PFSK-1 (cell line): ENCODE data around the gene LSM7.
A peak's percentile ranks its signal among the peaks of the same experiment; 100 is the strongest.

Experiments
- FOXP2 ChIP-seq: optimal IDR thresholded peaks from 2 replicates; pipeline ENCODE3; 2011; ENCODE audit warnings: borderline replicate concordance, control low read depth, inconsistent platforms; ENCODE audit not compliant: insufficient read depth; ENCODE audit errors: extremely low read length, extremely low read depth
- POLR2AphosphoS5 ChIP-seq: IDR thresholded peaks from 2 replicates; pipeline ENCODE4 v1.6.1; 2012; ENCODE audit warnings: low read depth, mild to moderate bottlenecking, control low read depth, low read length, moderate library complexity
- REST ChIP-seq, 2 experiments: IDR thresholded peaks; 2 replicates each; pipeline versions ENCODE4 v1.6.1 to v1.8.0; 2011 to 2012; ENCODE audit warnings: low read depth in 2 of 2, low read length in 2 of 2, control low read depth in 1 of 2, inconsistent platforms in 1 of 2, mild to moderate bottlenecking in 1 of 2, moderate library complexity in 1 of 2; ENCODE audit not compliant: insufficient read depth in 1 of 2
- SIN3A ChIP-seq: IDR thresholded peaks from 2 replicates; pipeline ENCODE4 v1.6.1; 2012; ENCODE audit warnings: mild to moderate bottlenecking, low read length, moderate library complexity, borderline replicate concordance; ENCODE audit not compliant: insufficient read depth
- TAF1 ChIP-seq: IDR thresholded peaks from 2 replicates; pipeline ENCODE4 v1.6.1; 2012; ENCODE audit warnings: low read length, control low read depth, borderline replicate concordance; ENCODE audit not compliant: insufficient read depth

Gene LSM7

GRCh38 chr19:2275588-2276428 lies 52.6 kb downstream of the LSM7 start:
- no peak for TF ChIP-seq TAF1
- TF ChIP-seq POLR2AphosphoS5: no peak
- TF ChIP-seq FOXP2: no peak
- no peak for TF ChIP-seq SIN3A
- no peak for TF ChIP-seq REST (IDR thresholded peaks at IDR 0.05; ENCODE audit: insufficient read depth in 1 of 2, low read depth in 2 of 2, low read length in 2 of 2)

GRCh38 chr19:2274931-2275535 lies 53.4 kb downstream of the LSM7 start:
- TF ChIP-seq SIN3A (no peak), TAF1 (no peak), REST (IDR thresholded peaks at IDR 0.05; ENCODE audit: insufficient read depth in 1 of 2, low read depth in 2 of 2, low read length in 2 of 2) (peak; percentile 54 to 76)

- no peak for TF ChIP-seq TAF1
- TF ChIP-seq SIN3A: no peak
- TF ChIP-seq POLR2AphosphoS5: no peak
- no peak for TF ChIP-seq FOXP2
- TF ChIP-seq REST (IDR thresholded peaks at IDR 0.05; ENCODE audit: insufficient read depth in 1 of 2, low read depth in 2 of 2, low read length in 2 of 2): no peak
Measured at GRCh38 chr19:2274185-2274711, 54.1 kb downstream of the LSM7 start.

GRCh38 chr19:2273356-2274184 lies 54.8 kb downstream of the LSM7 start:
- TF ChIP-seq TAF1 (no peak), REST (IDR thresholded peaks at IDR 0.05; ENCODE audit: insufficient read depth in 1 of 2, low read depth in 2 of 2, low read length in 2 of 2) (no peak), FOXP2 (peak; percentile 94), POLR2AphosphoS5 (peak; percentile 44; the same call in 1 of the 2 replicates), SIN3A (no peak)
